OCI-M1 (cell line): ENCODE measurements around the gene VCX3B.
"Not testable (repeated sequence)": the region's sequence is repeated elsewhere in the genome, so short reads cannot be mapped to it uniquely, and the experiment has no call there.

Experiments
- DNase-seq: peaks from one replicate; lab custom pipeline; 2025; lab: John Stamatoyannopoulos, UW

VCX3B gene

DNA sequence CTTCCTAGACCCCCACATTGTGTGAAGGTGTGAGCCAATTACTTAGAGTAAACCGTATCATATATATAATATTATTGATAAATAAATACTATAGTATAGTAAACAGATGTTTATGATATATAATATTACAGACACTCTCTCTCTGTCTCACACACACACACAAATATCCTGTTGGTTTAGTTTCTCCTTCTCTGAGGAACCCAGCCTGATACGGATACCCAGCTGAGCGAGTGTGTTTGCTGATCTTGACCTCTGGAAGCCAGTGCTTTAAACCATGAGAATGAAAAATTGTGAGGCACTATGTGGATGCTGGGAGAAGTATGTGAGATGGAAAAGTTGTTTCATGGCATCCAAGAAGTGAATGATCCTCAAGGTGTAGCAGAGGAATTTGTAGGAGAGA lies at the start of gene VCX3B:
Gene VCX3B, plus strand, starts transcription at position 301 of the 400 bp plus-strand sequence. CDS start 621 bp downstream, outside the sequence.
- DNase-seq, result not testable (repeated sequence)

DNA sequence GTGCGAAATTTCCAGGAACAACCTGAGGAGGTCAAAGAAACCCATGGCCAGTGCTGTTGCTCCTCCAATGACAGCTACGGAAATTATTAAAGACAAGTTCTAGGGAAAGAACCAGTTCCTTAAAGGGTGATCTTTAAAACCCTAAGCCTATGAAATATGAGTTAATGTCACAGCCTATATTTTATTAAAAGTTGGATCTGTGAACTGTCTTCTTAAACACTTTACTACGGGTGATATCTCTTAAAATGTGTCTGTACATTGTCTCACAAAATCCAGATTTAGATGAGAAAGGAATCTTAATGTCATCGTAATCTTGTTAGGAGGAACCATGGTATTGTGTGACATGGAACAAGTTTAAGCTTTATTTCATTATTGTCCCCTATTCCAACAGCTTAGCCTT lies 46.3 kb upstream of the VCX3B start:
- no peak for DNase-seq

DNA sequence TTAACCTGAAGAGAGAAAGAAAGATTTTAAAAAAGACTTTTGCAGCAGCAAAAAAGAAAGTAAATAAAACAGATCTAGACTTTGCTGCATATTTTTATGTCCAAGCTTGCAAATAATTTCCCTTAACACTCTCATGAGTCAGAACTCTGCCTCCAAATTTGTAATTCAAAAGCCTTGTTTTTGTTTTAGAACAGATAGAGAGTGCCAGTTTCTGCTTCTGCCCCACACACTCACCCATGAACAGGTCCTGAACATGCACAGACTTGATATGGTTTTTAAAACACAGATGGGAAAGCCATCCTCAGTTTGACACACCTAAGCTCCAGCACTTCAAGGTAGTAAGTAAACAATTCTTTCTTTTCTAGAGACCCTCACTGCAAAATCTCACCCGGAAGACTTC lies 39.7 kb upstream of the VCX3B start:
- no peak for DNase-seq

DNA sequence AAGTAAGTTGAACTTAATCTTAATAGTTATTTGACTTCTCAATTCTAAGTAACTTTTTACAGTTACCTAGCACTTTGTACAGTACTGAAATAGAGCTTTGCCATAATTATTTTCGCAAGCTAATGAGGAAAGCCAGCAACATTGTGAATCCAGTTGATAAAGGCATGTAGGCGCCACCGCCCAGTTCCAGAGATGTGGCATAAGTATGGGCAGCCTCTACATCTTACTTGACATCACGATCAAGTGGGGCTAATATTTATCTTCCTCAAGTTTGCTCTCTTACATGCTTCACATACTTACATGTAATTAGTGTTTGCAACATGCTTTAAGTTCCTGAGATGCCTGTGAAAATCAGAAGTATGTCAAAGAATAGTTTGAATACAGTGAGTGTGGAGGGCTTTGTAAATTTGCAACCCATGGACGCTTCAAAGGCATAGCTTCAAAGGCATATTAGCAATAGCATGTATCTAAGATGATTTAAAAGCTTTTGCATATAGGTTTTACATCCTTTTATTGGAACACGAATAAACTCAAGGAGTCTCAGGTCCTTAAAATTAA lies 34.9 kb upstream of the VCX3B start:
- DNase-seq, result no peak

DNA sequence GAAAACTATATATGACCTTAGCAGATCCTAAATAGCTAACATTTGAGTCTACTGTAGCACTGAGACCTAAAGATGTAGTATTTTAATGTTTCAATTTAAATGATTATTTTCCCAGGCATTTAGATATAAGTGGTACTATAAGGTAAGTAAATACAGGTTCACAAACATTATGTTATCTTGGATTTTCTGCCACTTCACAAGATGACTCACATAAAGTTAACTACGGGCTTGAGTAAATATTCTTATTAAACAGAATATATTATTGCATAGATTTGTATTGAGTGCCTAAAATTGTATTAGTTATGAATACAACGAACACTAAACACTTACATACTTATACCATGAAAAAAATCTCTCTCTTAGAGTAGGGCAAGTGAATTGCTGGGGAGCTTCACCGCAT lies 34.2 kb upstream of the VCX3B start:
- no peak for DNase-seq

DNA sequence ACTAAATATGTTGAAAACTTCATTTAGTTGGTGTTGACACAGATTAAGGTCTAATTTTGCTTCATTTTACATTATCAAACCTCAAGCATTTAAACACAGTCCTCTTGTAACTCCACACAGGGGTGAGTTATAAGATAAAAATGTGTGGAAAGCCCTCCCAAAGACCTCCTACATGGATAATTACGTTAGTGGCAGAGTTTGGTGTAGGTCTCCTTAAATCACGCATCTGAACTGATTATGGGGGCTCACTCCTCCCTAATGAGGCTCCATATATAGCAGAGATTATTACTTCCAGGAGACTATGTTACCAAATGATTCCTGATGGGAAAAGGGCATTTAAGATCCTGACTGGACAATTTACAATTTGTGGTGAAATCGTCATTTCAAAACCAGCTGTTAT lies 32.2 kb upstream of the VCX3B start:
- no peak for DNase-seq

DNA sequence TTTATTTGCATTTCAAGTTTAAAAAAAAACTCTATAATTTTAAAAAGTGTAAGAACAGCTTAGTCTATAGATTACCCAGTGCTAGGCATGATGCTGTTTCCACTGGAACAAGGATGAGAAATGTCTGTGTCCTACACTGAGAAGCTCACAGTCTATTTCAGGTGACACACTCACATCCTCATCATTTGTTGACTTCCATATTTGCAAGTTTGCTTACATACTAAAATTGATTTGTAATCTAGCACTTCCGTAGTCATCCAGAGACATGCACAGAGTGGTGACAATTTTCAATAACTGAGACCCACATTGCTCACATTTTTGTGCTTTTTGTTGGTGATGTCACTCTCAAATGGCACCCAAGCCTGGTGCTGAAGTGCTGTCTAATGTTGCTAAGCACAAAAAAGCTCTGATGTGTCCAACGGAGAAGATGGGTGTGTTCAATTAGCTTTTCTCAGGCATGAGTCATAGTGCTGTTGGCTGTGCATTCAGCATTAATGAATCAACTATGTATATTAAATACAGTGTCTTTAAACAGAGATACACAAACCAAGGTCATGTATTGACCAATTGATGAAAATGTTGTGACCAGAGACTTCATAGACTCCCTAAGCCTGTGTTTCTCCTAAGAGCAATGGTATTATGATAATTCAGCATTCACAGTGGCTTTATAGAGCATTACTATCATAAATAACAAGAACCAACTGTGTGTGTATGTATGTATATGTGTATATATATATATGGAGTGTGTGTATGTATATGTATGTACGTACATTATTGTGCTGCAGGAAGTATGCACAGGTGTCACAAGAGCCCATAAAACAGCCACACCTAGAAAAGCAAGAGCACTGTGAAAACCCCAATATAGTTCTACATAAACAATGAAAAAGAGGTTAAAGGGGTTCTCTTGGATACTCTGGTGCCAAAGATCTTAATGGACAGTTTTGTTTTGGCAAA lies 31.2 kb upstream of the VCX3B start:
- DNase-seq, result no peak

DNA sequence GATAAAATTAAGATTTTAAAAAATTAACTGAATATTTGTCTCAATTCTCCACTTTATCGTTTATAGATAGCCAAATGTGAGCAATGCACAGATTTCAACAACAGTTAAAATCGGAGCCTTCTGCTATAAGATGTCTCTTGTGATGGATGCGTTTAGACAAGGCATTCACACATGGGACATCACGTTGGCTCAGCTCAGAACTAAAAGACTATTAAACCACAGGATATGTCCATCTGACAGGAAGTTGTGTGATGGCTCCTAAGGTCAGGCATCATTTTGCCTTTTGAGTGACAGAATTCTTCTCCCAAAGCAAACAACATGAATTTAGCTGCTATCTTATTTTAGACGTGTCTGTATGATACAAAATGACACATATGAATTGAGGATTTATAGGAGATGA lies 17.3 kb upstream of the VCX3B start:
- DNase-seq, result no peak

DNA sequence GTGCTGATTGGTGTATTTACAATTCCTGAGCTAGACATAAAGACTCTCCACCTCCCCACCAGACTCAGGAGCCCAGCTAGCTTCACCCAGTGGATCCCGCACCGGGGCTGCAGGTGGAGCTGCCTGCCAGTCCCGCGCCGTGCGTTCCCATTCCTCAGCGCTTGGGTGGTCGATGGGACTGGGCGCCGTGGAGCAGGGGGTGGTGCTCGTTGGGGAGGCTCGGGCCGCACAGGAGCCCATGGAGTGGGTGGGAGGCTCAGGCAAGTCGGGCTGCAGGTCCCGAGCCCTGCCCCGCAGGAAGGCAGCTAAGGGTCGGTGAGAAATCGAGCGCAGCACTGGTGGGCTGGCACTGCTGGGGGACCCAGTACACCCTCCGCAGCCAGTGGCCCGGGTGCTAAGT lies 12.3 kb upstream of the VCX3B start:
- not testable (repeated sequence) for DNase-seq

DNA sequence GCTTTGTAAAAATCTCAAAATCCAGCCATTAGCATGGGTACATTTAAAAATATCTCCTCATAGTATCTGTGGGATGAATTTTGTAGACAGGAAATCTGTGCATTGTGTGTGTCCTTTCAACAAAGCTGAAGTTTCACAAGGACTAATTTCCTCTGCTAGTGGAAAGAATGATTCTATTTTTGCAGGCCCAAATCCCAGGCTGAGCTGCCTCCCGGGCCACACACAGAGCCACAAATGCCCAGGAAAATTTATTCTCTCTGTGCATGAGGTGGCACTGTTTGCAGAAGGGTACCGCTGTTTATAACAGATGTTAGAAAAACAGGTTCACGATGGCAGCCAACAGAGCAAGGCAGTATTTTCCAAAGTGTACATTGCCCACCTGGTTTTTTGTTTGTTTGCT lies 11.0 kb upstream of the VCX3B start:
- no peak for DNase-seq

DNA sequence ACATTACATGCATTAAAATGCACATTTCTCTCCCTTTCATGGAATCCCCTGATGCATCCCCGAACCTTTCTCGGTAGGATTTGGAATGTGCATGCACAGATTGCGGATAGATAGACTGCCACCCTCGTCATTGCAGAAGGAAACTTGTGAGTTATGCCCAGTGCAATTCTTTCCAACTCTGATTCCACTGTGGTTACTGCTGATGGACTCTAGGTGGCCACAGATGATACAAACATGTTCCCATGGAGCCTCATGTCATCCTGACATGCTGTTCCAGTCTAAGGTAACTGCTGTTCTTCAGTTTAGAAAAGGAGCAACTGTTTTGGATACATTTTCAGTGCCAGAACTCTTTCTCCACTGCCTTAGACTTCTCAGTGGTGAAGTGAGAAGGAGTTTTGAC lies 9.1 kb upstream of the VCX3B start:
- DNase-seq, result no peak

DNA sequence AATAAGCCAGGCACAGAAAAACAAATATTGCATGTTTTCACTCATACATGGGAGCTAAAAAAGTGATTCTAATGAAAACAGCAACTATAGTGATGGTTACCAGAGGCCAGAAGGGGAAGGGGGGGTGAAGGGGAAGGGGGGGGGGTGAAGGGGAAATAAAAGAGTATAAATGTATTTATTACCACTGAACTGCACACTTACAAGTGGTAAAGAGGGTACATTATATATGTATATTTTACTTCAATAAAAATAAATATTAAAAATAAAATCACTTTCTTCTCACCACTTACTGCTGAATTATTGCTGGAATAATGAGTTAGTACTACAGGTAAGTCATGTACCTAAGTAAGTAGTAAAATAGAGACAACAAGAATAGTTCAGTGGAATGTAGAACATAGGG lies 2.1 kb upstream of the VCX3B start:
- DNase-seq, result no peak

DNA sequence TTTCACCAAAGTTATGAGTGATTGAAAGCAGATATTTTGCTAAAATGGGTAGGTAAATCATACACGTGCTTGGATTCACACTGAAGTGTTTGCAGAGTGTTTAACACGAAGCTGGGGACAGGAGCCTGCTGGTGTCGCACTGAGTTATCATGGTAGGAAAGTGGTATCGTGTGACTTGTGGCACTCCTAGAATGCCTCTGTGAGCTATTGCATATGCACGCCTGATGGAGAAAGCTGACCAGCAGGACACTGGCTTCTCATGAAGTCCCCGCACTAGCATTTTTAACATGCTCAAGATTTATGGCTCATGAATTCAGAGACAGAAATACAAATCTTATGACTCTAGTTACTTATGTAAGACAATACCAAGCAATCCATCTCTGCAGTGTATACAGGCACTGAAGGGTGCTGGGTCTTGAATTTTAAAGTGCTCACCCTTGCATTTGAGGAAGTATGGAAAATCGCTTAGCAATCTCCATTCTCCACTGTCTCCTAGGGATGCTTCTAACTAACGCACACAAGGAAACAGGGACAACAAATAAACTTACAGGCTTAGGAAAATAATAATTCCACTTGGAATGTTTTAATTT lies 19.8 kb downstream of the VCX3B start:
- DNase-seq, result no peak

DNA sequence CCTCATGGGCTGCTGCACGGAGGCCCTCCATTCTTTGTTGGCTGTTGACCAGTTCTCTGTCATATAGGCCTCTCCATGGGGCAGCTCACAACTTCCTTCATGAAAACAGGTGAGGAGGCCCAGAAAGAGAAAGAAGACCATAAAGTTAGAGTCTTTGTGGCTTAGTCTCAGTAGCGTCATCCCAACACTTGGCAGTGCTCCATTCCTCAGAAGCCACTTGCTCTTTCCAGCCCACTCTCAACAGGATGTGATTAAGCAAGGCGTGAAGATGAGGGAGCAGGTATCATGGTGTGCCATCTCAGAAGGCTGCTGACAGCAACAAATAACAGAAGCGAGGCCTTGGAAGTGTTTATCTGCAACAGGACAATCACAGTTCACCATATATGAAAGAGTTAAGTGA lies 30.4 kb downstream of the VCX3B start:
- DNase-seq, result not testable (repeated sequence)

DNA sequence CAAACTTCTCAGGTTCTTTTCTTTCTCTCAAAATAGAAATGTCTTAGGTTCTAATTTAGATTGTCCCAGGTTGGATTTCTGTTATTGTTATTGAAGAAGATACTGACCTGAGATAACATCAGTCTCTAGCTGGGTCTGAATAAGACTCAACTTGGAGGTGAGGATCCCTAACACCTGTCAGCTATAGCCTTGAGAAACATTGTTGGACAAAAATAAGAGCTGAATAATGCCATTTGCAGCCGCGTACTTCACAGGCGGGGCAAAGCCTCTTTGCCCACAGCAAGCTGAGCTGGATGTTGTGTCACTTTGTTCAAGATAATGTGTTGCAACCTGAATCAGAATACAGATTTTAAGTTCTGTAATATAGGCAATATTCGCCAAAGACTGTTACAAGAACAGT lies 35.6 kb downstream of the VCX3B start:
- no peak for DNase-seq

DNA sequence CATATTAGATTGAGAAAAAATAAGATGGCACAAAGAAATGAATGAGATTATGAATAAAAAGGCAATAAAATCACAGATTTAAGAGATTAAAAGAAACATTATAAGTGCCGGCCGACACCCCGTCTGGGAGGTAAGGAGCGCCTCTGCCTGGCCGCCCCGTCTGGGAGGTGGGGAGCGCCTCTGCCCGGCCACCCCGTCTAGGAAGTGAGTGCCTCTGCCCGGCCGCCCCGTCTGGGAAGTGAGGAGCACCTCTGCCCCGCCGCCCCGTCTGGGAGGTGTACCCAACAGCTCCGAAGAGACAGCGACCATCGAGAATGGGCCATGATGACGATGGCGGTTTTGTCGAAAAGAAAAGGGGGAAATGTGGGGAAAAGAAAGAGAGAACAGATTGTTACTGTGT lies 37.5 kb downstream of the VCX3B start:
- DNase-seq, result not testable (repeated sequence)

DNA sequence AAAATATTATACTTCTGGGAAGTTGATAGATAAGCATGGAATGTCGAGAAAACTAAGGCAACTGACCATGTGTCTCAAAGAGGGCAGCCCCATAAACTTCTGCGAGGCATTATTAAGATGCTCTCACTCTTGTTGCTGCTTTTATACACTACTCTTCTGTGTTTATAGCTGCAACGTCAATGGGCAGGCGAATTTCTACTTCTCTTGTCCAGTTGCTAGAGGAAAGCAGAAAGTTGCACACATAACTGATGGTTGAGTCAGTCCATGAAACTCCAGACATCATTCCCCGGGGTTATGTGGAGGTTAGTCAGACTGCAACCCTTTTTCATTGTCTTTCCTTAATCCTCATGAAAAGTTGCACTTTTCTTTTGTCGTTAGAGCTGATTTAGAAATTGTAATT lies 39.8 kb downstream of the VCX3B start:
- DNase-seq, result no peak
